Common myeloid progenitor, CD34-positive (primary cell): Measurements from ENCODE around the gene CXCL9. TPM values are rescaled to one million over a fixed set of nuclear protein-coding genes. Genes with fewer than 3 reads are reported as not detected.
"Not testable (repeated sequence)": the region's sequence is repeated elsewhere in the genome, so short reads cannot be mapped to it uniquely, and the experiment has no call there.

Experiments
- CTCF ChIA-PET: fragments of 350-600 bp; sonication (Branson Sonifier 250); formaldehyde crosslinking; loops from one replicate; lab custom pipeline; 2021; ENCODE audit warnings: antibody characterized with exemption; lab: Charles Lee
- POLR2A ChIA-PET: fragments of 350-600 bp; sonication (Branson Sonifier 250); formaldehyde crosslinking; loops from one replicate; lab custom pipeline; 2021; ENCODE audit warnings: antibody characterized with exemption; lab: Charles Lee
- DNase-seq, 3 donors: peaks; one replicate each; pipeline versions ENCODE4 v3.0.0 to v3.0.0-alpha.2; 2013
- H3K27ac ChIP-seq, 2 experiments: 1 replicate in 1 of 2; 2 replicates in 1 of 2; pipeline ENCODE4 v1.7.0; 2013; ENCODE audit warnings: inconsistent platforms in 2 of 2, low read length in 2 of 2, mild to moderate bottlenecking in 2 of 2, low read depth in 1 of 2, moderate library complexity in 1 of 2; ENCODE audit not compliant: severe bottlenecking in 2 of 2, insufficient read depth in 1 of 2, poor library complexity in 1 of 2
- H3K27me3 ChIP-seq, 5 experiments: replicated peaks in 2 of 5; 1 replicate in 3 of 5; 2 replicates in 2 of 5; pipeline versions ENCODE4 v1.6.1 to v1.7.0; 2013; ENCODE audit warnings: low read length in 4 of 5, mild to moderate bottlenecking in 2 of 5, moderate library complexity in 2 of 5, inconsistent platforms in 1 of 5; ENCODE audit not compliant: insufficient read depth in 5 of 5, control insufficient read depth in 4 of 5
- H3K36me3 ChIP-seq, 4 experiments: 1 replicate in 2 of 4; 2 replicates in 2 of 4; pipeline versions ENCODE4 v1.6.1 to v1.7.0; 2013; ENCODE audit warnings: low read length in 3 of 4, control low read depth in 1 of 4, mild to moderate bottlenecking in 1 of 4; ENCODE audit not compliant: control insufficient read depth in 4 of 4, insufficient read depth in 4 of 4
- H3K4me1 ChIP-seq, 4 experiments: 1 replicate in 3 of 4; 2 replicates in 1 of 4; pipeline versions ENCODE4 v1.6.1 to v1.7.1; 2013; ENCODE audit warnings: low read length in 3 of 4, mild to moderate bottlenecking in 3 of 4, control low read depth in 1 of 4, inconsistent platforms in 1 of 4, moderate library complexity in 1 of 4; ENCODE audit not compliant: control insufficient read depth in 4 of 4, insufficient read depth in 4 of 4; ENCODE audit errors: control extremely low read depth in 1 of 4
- H3K4me3 ChIP-seq, 7 experiments: 1 replicate in 4 of 7; 2 replicates in 3 of 7; pipeline versions ENCODE4 v1.5.1 to v1.7.0; 2013; ENCODE audit warnings: mild to moderate bottlenecking in 7 of 7, low read length in 6 of 7, moderate library complexity in 6 of 7, inconsistent platforms in 2 of 7, low read depth in 2 of 7, control low read depth in 1 of 7; ENCODE audit not compliant: insufficient read depth in 4 of 7, control insufficient read depth in 1 of 7; ENCODE audit errors: extremely low read depth in 1 of 7
- H3K9me3 ChIP-seq, 5 experiments: 1 replicate in 4 of 5; 2 replicates in 1 of 5; pipeline versions ENCODE4 v1.6.1 to v1.7.1; 2013; ENCODE audit warnings: low read length in 4 of 5, mild to moderate bottlenecking in 2 of 5, inconsistent platforms in 1 of 5, low read depth in 1 of 5, moderate library complexity in 1 of 5; ENCODE audit not compliant: control insufficient read depth in 4 of 5, insufficient read depth in 2 of 5; ENCODE audit errors: control extremely low read depth in 1 of 5
- WGBS: methylation state at CpG from one replicate; pipeline ENCODE4 v1.1.5; 2013; ENCODE audit not compliant: insufficient coverage; 5-methylcytosine and 5-hydroxymethylcytosine counted together
- polyA plus RNA-seq: library from polyadenylated mRNA; unstranded; fragments of 120-200 nt; gene quantifications from one replicate; pipeline ENCODE4 v1.2.1, GENCODE V29; 2013

Gene CXCL9
- polyA plus RNA-seq = 0.09 TPM

GRCh38 chr4:76007089-76007862 is at the start of gene CXCL9:
CXCL9 (minus strand) TSS chr4:76007509; CDS start chr4:76007449, 60 bp downstream.
- Histone ChIP-seq H3K4me3 (no peak within 1 kb of the TSS), H3K4me1 (peaks cover 0 to 12% (median 2%) of the 10 kb centered on the region in 4 experiments), H3K27ac (no peak within 1 kb of the TSS), H3K27me3 (no peaks in the 10 kb centered on the region), H3K9me3 (no peaks in the 10 kb centered on the region), H3K36me3 (no peaks in the 10 kb centered on the region)
- WGBS = 100% methylated on average over 1 of the region's 1 CpG
- POLR2A ChIA-PET = no interaction called here
- DNase-seq = no peak
- CTCF ChIA-PET = interaction anchor here (0.8 to 1.4 kb wide), 2 partner anchors 11 kb away, joined by 3 read pairs; no protein-coding TSS in a partner anchor

- no peaks in the 10 kb centered on the region for H3K36me3 ChIP-seq
- H3K4me1 ChIP-seq = no peaks in the 10 kb centered on the region
- H3K27me3 ChIP-seq = no peaks in the 10 kb centered on the region
- CTCF ChIA-PET = interaction anchor here (2.0 kb wide), 1 partner anchor 59 kb away, joined by 15 read pairs; no protein-coding TSS in a partner anchor
- H3K27ac ChIP-seq = no peak overlapping the region
- 100% methylated on average over 2 of the region's 2 CpGs for WGBS
- no peaks in the 10 kb centered on the region for H3K9me3 ChIP-seq
- POLR2A ChIA-PET = no interaction called here
- no peak overlapping the region for H3K4me3 ChIP-seq
- no peak for DNase-seq
Observed at GRCh38 chr4:76055421-76055820, 48.1 kb upstream of the CXCL9 start.

DNA sequence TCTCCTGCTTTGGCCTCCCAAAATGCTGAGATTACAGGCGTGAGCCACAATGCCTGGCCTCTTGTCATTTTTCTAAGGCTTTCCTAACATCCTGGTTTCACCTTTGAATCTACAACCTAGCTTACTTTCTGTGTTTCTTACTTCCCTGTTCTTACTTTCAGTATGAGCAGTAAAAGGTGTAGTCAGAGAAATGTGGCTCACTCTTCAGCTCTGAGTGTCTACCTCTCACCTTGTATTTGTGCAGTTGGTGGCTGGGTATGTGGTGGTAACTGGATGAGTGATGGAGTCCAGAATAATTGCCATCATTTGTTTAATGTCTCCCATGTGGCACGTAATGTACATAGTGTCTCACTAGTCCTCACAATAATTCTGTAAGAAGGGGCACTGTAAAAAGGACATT is 47.7 kb upstream of the CXCL9 start:
- Histone ChIP-seq H3K36me3 (no peaks in the 10 kb centered on the region), H3K4me3 (no peak overlapping the region), H3K27ac (no peak overlapping the region), H3K9me3 (no peaks in the 10 kb centered on the region), H3K4me1 (no peaks in the 10 kb centered on the region), H3K27me3 (no peaks in the 10 kb centered on the region)
- DNase-seq = no peak
- WGBS = no CpG with 5 or more reads among the region's 2 CpGs
- ChIA-PET CTCF (interaction anchor here (2.0 kb wide), 1 partner anchor 59 kb away, joined by 15 read pairs; no protein-coding TSS in a partner anchor), POLR2A (no interaction called here)

GRCh38 chr4:76053730-76054129 is 46.4 kb upstream of the CXCL9 start:
- WGBS = 100% methylated on average over 1 of the region's 4 CpGs
- Histone ChIP-seq H3K4me3 (no peak overlapping the region), H3K9me3 (no peaks in the 10 kb centered on the region), H3K36me3 (no peaks in the 10 kb centered on the region), H3K27ac (no peak overlapping the region), H3K4me1 (no peaks in the 10 kb centered on the region), H3K27me3 (no peaks in the 10 kb centered on the region)
- ChIA-PET POLR2A (no interaction called here), CTCF (interaction anchor here (1.0 to 2.0 kb wide), 8 partner anchors 10 to 63 kb away, joined by 3 to 15 read pairs (median 4); partner anchors contain the start of gene SDAD1)
- no peak for DNase-seq

DNA sequence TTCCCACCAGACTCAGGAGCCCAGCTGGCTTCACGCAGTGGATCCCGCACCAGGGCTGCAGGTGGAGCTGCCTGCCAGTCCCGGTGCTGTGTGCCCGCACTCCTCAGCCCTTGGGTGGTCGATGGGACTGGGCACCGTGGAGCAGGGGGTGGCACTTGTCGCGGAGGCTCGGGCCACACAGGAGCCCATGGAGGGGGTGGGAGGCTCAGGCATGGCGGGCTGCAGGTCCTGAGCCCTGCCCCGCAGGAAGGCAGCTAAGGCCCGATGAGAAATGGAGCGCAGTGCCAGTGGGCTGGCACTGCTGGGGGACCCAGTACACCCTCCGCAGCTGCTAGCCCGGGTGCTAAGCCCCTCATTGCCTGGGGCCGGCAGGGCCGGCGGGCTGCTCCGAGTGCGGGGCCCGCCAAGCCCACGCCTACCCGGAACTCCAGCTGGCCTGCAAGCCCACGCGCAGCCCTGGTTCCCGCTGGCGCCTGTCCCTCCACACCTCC is 43.3 kb upstream of the CXCL9 start:
- H3K27me3 ChIP-seq, H3K36me3 ChIP-seq, CTCF ChIA-PET, H3K9me3 ChIP-seq, DNase-seq, POLR2A ChIA-PET, H3K4me1 ChIP-seq, H3K4me3 ChIP-seq, H3K27ac ChIP-seq: not testable (repeated sequence)
- 94% methylated on average over 16 of the region's 27 CpGs for WGBS

- H3K4me1 ChIP-seq, H3K27ac ChIP-seq, POLR2A ChIA-PET, CTCF ChIA-PET, H3K9me3 ChIP-seq, DNase-seq, H3K27me3 ChIP-seq, H3K4me3 ChIP-seq, H3K36me3 ChIP-seq: not testable (repeated sequence)
- WGBS = 97% methylated on average over 7 of the region's 17 CpGs
Observed at GRCh38 chr4:76049860-76050416, 42.6 kb upstream of the CXCL9 start.

DNA sequence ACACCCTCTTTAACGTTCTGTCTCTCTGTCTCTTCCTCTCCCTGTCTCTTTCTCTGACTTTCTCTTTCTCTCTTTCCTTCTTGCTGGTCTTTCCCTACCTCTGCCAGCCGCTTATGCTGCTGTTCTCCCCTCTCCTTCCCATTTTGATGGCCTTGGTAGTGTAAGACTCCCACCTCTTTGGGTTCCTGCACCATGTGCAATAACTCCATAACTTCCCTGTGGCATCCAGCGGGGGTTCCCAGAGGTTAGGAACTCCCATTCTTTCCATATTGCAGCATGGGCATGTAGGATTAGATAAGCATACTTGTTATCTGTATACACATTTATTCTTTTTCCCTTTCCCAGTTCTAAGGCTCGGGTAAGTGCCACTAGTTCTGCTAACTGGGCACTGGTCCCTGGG is 37.4 kb upstream of the CXCL9 start:
- DNase-seq, H3K4me3 ChIP-seq, POLR2A ChIA-PET, CTCF ChIA-PET, H3K27me3 ChIP-seq, H3K36me3 ChIP-seq, H3K27ac ChIP-seq, H3K4me1 ChIP-seq, H3K9me3 ChIP-seq: not testable (repeated sequence)
- 96% methylated on average over 2 of the region's 4 CpGs for WGBS
